DOHH2 (cell line): Measurements from ENCODE around the gene FPR3.

Source experiments
- H3F3A ChIP-seq: fragments of 200-600 bp; sonication (generic), shearing (Covaris generic); 2 replicates; pipeline ENCODE4 v1.6.0; 2016; ENCODE audit warnings: antibody characterized with exemption, mild to moderate bottlenecking; ENCODE audit not compliant: control insufficient read depth, insufficient read depth
- H3K27ac ChIP-seq: fragments of 200-600 bp; sonication (generic); 2 replicates; pipeline ENCODE4 v1.5.1; 2014; ENCODE audit warnings: low read depth, mild to moderate bottlenecking, low read length, moderate library complexity
- H3K27me3 ChIP-seq: fragments of 200-600 bp; sonication (generic); 2 replicates; pipeline ENCODE4 v1.6.1; 2014; ENCODE audit warnings: mild to moderate bottlenecking, low read length, mixed read lengths; ENCODE audit not compliant: control insufficient read depth
- H3K36me3 ChIP-seq: fragments of 200-600 bp; sonication (generic); 2 replicates; pipeline ENCODE4 v1.6.1; 2014; ENCODE audit warnings: mild to moderate bottlenecking, low read length, moderate library complexity, mixed read lengths; ENCODE audit not compliant: control insufficient read depth
- H3K4me1 ChIP-seq: fragments of 200-600 bp; sonication (generic); 2 replicates; pipeline ENCODE4 v1.6.1; 2014; ENCODE audit warnings: mild to moderate bottlenecking, low read length, mixed read lengths; ENCODE audit not compliant: control insufficient read depth
- H3K4me2 ChIP-seq: fragments of 200-600 bp; sonication (generic); 2 replicates; pipeline ENCODE4 v1.6.0; 2014; ENCODE audit warnings: mild to moderate bottlenecking, low read length, moderate library complexity
- H3K4me3 ChIP-seq: fragments of 200-600 bp; sonication (generic); 2 replicates; pipeline ENCODE4 v1.5.1; 2014; ENCODE audit warnings: mild to moderate bottlenecking, low read length, mixed read lengths
- H3K79me2 ChIP-seq: fragments of 200-600 bp; sonication (generic); 2 replicates; pipeline ENCODE4 v1.6.1; 2014; ENCODE audit warnings: mild to moderate bottlenecking, low read length, mixed read lengths; ENCODE audit not compliant: control insufficient read depth
- H3K9me2 ChIP-seq: fragments of 200-600 bp; sonication (generic); replicated peaks from 2 replicates; pipeline ENCODE4 v1.6.1; 2014; ENCODE audit warnings: mild to moderate bottlenecking, low read length, mixed read lengths; ENCODE audit not compliant: control insufficient read depth
- H3K9me3 ChIP-seq: fragments of 200-600 bp; sonication (generic); 2 replicates; pipeline ENCODE4 v1.6.1; 2014; ENCODE audit warnings: antibody characterized with exemption, low read length, mixed read lengths; ENCODE audit not compliant: control insufficient read depth, insufficient read depth
- H4K20me1 ChIP-seq: fragments of 200-600 bp; sonication (generic); 2 replicates; pipeline ENCODE4 v1.6.0; 2014; ENCODE audit warnings: low read depth, mild to moderate bottlenecking, antibody characterized with exemption, low read length, moderate library complexity; ENCODE audit not compliant: control insufficient read depth, insufficient read depth
- EZH2phosphoT487 ChIP-seq: fragments of 200-600 bp; sonication (generic); IDR thresholded peaks from 2 replicates; pipeline ENCODE4 v1.6.1; 2017; ENCODE audit warnings: borderline replicate concordance, mild to moderate bottlenecking, antibody characterized with exemption, low read length, moderate library complexity, mixed read lengths
- TF ChIP-seq, protein P1 (sequence below): fragments of 200-600 bp; sonication (generic); IDR thresholded peaks from one replicate; pipeline ENCODE4 v1.5.1; 2014; ENCODE audit warnings: antibody characterized with exemption, mild to moderate bottlenecking, low read depth, low read length; ENCODE audit not compliant: poor library complexity, severe bottlenecking

Gene FPR3

GRCh38 chr19:51797480-51797879, 2.5 kb downstream of the FPR3 start:
- Histone ChIP-seq H4K20me1 (no peaks in the 10 kb centered on the region), H3K79me2 (no peaks in the 10 kb centered on the region), H3K4me1 (no peaks in the 10 kb centered on the region), H3K4me2 (no peak overlapping the region), H3K27ac (no peak overlapping the region), H3K27me3 (no peaks in the 10 kb centered on the region), H3K4me3 (no peak overlapping the region), H3K9me2 (no peaks in the 10 kb centered on the region), H3K9me3 (no peaks in the 10 kb centered on the region; the same call in 1 of the 2 replicates), H3F3A (no peaks in the 10 kb centered on the region), H3K36me3 (no peaks in the 10 kb centered on the region)
- no peak for TF ChIP-seq EZH2phosphoT487
- TF ChIP-seq, protein P1, sequence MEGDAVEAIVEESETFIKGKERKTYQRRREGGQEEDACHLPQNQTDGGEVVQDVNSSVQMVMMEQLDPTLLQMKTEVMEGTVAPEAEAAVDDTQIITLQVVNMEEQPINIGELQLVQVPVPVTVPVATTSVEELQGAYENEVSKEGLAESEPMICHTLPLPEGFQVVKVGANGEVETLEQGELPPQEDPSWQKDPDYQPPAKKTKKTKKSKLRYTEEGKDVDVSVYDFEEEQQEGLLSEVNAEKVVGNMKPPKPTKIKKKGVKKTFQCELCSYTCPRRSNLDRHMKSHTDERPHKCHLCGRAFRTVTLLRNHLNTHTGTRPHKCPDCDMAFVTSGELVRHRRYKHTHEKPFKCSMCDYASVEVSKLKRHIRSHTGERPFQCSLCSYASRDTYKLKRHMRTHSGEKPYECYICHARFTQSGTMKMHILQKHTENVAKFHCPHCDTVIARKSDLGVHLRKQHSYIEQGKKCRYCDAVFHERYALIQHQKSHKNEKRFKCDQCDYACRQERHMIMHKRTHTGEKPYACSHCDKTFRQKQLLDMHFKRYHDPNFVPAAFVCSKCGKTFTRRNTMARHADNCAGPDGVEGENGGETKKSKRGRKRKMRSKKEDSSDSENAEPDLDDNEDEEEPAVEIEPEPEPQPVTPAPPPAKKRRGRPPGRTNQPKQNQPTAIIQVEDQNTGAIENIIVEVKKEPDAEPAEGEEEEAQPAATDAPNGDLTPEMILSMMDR, result no peak

DNA sequence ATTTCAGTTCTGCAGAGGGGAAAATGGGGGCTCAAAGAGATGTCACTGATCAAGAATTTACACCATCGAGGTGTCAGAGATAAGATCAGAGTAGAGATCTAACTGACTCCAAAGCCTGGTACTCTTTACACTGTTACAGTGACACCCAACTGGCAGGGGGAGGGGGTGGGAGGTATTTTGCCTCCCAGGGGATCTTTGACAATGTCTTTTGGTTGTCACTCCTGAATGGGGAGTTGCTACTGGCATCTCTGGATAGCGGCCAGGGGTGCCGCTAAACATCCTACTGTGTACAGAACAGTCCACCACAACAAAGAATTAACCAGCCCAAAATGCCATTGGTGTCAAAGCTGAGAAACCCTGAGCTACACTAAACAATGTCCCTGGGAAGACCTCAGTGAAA, 3.1 kb downstream of the FPR3 start:
- no peaks in the 10 kb centered on the region for H3K36me3 ChIP-seq
- H4K20me1 ChIP-seq, result no peaks in the 10 kb centered on the region
- no peak overlapping the region for H3K4me3 ChIP-seq
- H3K27me3 ChIP-seq, result no peaks in the 10 kb centered on the region
- H3K4me1 ChIP-seq, result no peaks in the 10 kb centered on the region
- no peaks in the 10 kb centered on the region; the same call in 1 of the 2 replicates for H3K9me3 ChIP-seq
- H3K27ac ChIP-seq, result no peak overlapping the region
- TF ChIP-seq EZH2phosphoT487, result no peak
- TF ChIP-seq, protein P1, result no peak
- H3K9me2 ChIP-seq, result no peaks in the 10 kb centered on the region
- H3K79me2 ChIP-seq, result no peaks in the 10 kb centered on the region
- no peaks in the 10 kb centered on the region for H3F3A ChIP-seq
- no peak overlapping the region for H3K4me2 ChIP-seq

- no peak overlapping the region for H3K4me3 ChIP-seq
- H4K20me1 ChIP-seq, result no peaks in the 10 kb centered on the region
- no peaks in the 10 kb centered on the region; the same call in 1 of the 2 replicates for H3K9me3 ChIP-seq
- H3K27me3 ChIP-seq, result no peaks in the 10 kb centered on the region
- H3F3A ChIP-seq, result no peaks in the 10 kb centered on the region
- H3K79me2 ChIP-seq, result no peaks in the 10 kb centered on the region
- H3K4me2 ChIP-seq, result no peak overlapping the region
- H3K9me2 ChIP-seq, result no peaks in the 10 kb centered on the region
- H3K36me3 ChIP-seq, result no peaks in the 10 kb centered on the region
- H3K27ac ChIP-seq, result no peak overlapping the region
- no peaks in the 10 kb centered on the region for H3K4me1 ChIP-seq
- TF ChIP-seq, protein P1, result no peak
- TF ChIP-seq EZH2phosphoT487, result no peak
Measured at GRCh38 chr19:51799034-51799773, 4.2 kb downstream of the FPR3 start.
